ENCODE results near the gene MED10. TPM values are rescaled to one million over a fixed set of nuclear protein-coding genes. Genes with fewer than 3 reads are reported as not detected.

Gene MED10
- polyA plus RNA-seq: 10 to 100 TPM; 37.6 to 43.8 (median 40.8) TPM
- long read RNA-seq, donor 1, transcript MED10-203 (2 exons, 648 nt): minor isoform, 6 of 87 reads
- long read RNA-seq, donor 1, transcript MED10-201 (4 exons, 1,141 nt): major isoform, 49 of 87 reads
- long read RNA-seq, donor 1, partial matches to known transcripts: 28 of 87 reads
- long read RNA-seq, donor 1, other reads (novel, unspliced or antisense): 0 of 87 reads
- long read RNA-seq, donor 2, transcript MED10-201 (4 exons, 1,141 nt): major isoform, 15 of 15 reads
- long read RNA-seq, donor 2, partial matches to known transcripts: 0 of 15 reads
- long read RNA-seq, donor 2, other reads (novel, unspliced or antisense): 0 of 15 reads
- long read RNA-seq, donor 3, transcript MED10-201 (4 exons, 1,141 nt): major isoform, 20 of 25 reads
- long read RNA-seq, donor 3, partial matches to known transcripts: 0 of 25 reads
- long read RNA-seq, donor 3, other reads (novel, unspliced or antisense): 0 of 25 reads
- long read RNA-seq, donor 4, partial matches to known transcripts: 0 of 2 reads
- long read RNA-seq, donor 4, other reads (novel, unspliced or antisense): 0 of 2 reads
- long read RNA-seq, donor 5, transcript MED10-201 (4 exons, 1,141 nt): major isoform, 7 of 13 reads
- long read RNA-seq, donor 5, partial matches to known transcripts: 6 of 13 reads
- long read RNA-seq, donor 5, other reads (novel, unspliced or antisense): 0 of 13 reads
- long read RNA-seq, donor 6, transcript MED10-201 (4 exons, 1,141 nt): major isoform, 18 of 20 reads
- long read RNA-seq, donor 6, partial matches to known transcripts: 0 of 20 reads
- long read RNA-seq, donor 6, other reads (novel, unspliced or antisense): 0 of 20 reads
- long read RNA-seq, donor 7, transcript MED10-201 (4 exons, 1,141 nt): major isoform, 54 of 73 reads
- long read RNA-seq, donor 7, partial matches to known transcripts: 16 of 73 reads
- long read RNA-seq, donor 7, other reads (novel, unspliced or antisense): 0 of 73 reads
- long read RNA-seq, donor 8, partial matches to known transcripts: 0 of 3 reads
- long read RNA-seq, donor 8, other reads (novel, unspliced or antisense): 0 of 3 reads
- long read RNA-seq, donor 9, partial matches to known transcripts: 0 of 4 reads
- long read RNA-seq, donor 9, other reads (novel, unspliced or antisense): 0 of 4 reads
- long read RNA-seq, donor 10, transcript MED10-201 (4 exons, 1,141 nt): major isoform, 29 of 46 reads
- long read RNA-seq, donor 10, partial matches to known transcripts: 12 of 46 reads
- long read RNA-seq, donor 10, other reads (novel, unspliced or antisense): 0 of 46 reads

- Histone ChIP-seq H3K36me3 (ENCODE audit: control insufficient read depth in 3 of 3, insufficient read depth in 2 of 3, low read depth in 1 of 3, low read length in 3 of 3) (peaks cover 4 to 18% (median 11%) of the 10 kb centered on the region in 3 donors), H3K4me3 (ENCODE audit: low read depth in 1 of 3, low read length in 3 of 3) (peak within 1 kb of the TSS; percentile 83 to 98 (median 94)), H3K27ac (ENCODE audit: low read depth in 1 of 3, low read length in 2 of 3) (peak within 1 kb of the TSS; percentile 57 to 96 (median 92)), H3K4me1 (ENCODE audit: control insufficient read depth in 3 of 3, insufficient read depth in 2 of 3, low read depth in 1 of 3, low read length in 2 of 3) (peaks cover 4 to 5% (median 4%) of the 10 kb centered on the region in 3 donors), H3K27me3 (ENCODE audit: control insufficient read depth in 3 of 3, insufficient read depth in 3 of 3, low read length in 3 of 3) (no peaks in the 10 kb centered on the region), H3K9me3 (ENCODE audit: control insufficient read depth in 2 of 2, insufficient read depth in 1 of 2, low read depth in 1 of 2, low read length in 1 of 2) (no peaks in the 10 kb centered on the region)
- DNase-seq: peak; percentile 93
- WGBS, 3 donors: 0 to 1% (median 1%) methylated on average over 59 to 60 of the region's 60 CpGs
- no peak for FAIRE-seq
Observed at GRCh38 chr5:6377905-6378765, at the start of gene MED10. MED10 (minus strand) TSS chr5:6378547; CDS start chr5:6378483, 64 bp downstream.

GRCh38 chr5:6427694-6428093 lies 49.3 kb upstream of the MED10 start:
- no peak for FAIRE-seq
- no peaks in the 10 kb centered on the region for H3K9me3 ChIP-seq (ENCODE audit: control insufficient read depth in 2 of 2, insufficient read depth in 1 of 2, low read depth in 1 of 2, low read length in 1 of 2)
- H3K27ac ChIP-seq (ENCODE audit: low read depth in 1 of 3, low read length in 2 of 3): no peak overlapping the region
- no peak overlapping the region for H3K4me3 ChIP-seq (ENCODE audit: low read depth in 1 of 3, low read length in 3 of 3)
- no peaks in the 10 kb centered on the region for H3K36me3 ChIP-seq (ENCODE audit: control insufficient read depth in 3 of 3, insufficient read depth in 2 of 3, low read depth in 1 of 3, low read length in 3 of 3)
- peaks cover 0 to 8% (median 6%) of the 10 kb centered on the region in 3 donors for H3K27me3 ChIP-seq (ENCODE audit: control insufficient read depth in 3 of 3, insufficient read depth in 3 of 3, low read length in 3 of 3)
- no peaks in the 10 kb centered on the region for H3K4me1 ChIP-seq (ENCODE audit: control insufficient read depth in 3 of 3, insufficient read depth in 2 of 3, low read depth in 1 of 3, low read length in 2 of 3)
- DNase-seq: no peak
- 77 to 83% (median 83%) methylated on average over 4 of the region's 4 CpGs for WGBS, 3 donors

- Histone ChIP-seq H3K9me3 (ENCODE audit: control insufficient read depth in 2 of 2, insufficient read depth in 1 of 2, low read depth in 1 of 2, low read length in 1 of 2) (no peaks in the 10 kb centered on the region), H3K27ac (ENCODE audit: low read depth in 1 of 3, low read length in 2 of 3) (no peak overlapping the region), H3K36me3 (ENCODE audit: control insufficient read depth in 3 of 3, insufficient read depth in 2 of 3, low read depth in 1 of 3, low read length in 3 of 3) (no peaks in the 10 kb centered on the region), H3K4me1 (ENCODE audit: control insufficient read depth in 3 of 3, insufficient read depth in 2 of 3, low read depth in 1 of 3, low read length in 2 of 3) (no peaks in the 10 kb centered on the region), H3K27me3 (ENCODE audit: control insufficient read depth in 3 of 3, insufficient read depth in 3 of 3, low read length in 3 of 3) (peaks cover 0 to 6% (median 4%) of the 10 kb centered on the region in 3 donors), H3K4me3 (ENCODE audit: low read depth in 1 of 3, low read length in 3 of 3) (no peak overlapping the region)
- FAIRE-seq (no peak), DNase-seq (no peak)
Observed at GRCh38 chr5:6424700-6425099, 46.4 kb upstream of the MED10 start.

GRCh38 chr5:6424110-6424659 lies 45.8 kb upstream of the MED10 start:
- H3K36me3 ChIP-seq (ENCODE audit: control insufficient read depth in 3 of 3, insufficient read depth in 2 of 3, low read depth in 1 of 3, low read length in 3 of 3): no peaks in the 10 kb centered on the region
- peaks cover 0 to 6% (median 4%) of the 10 kb centered on the region in 3 donors for H3K27me3 ChIP-seq (ENCODE audit: control insufficient read depth in 3 of 3, insufficient read depth in 3 of 3, low read length in 3 of 3)
- no peak overlapping the region for H3K4me3 ChIP-seq (ENCODE audit: low read depth in 1 of 3, low read length in 3 of 3)
- DNase-seq (no peak), FAIRE-seq (no peak)
- 67 to 84% (median 84%) methylated on average over 8 of the region's 8 CpGs for WGBS, 3 donors
- H3K27ac ChIP-seq (ENCODE audit: low read depth in 1 of 3, low read length in 2 of 3): no peak overlapping the region
- no peaks in the 10 kb centered on the region for H3K4me1 ChIP-seq (ENCODE audit: control insufficient read depth in 3 of 3, insufficient read depth in 2 of 3, low read depth in 1 of 3, low read length in 2 of 3)
- no peaks in the 10 kb centered on the region for H3K9me3 ChIP-seq (ENCODE audit: control insufficient read depth in 2 of 2, insufficient read depth in 1 of 2, low read depth in 1 of 2, low read length in 1 of 2)

- no peak for DNase-seq
- Histone ChIP-seq H3K4me1 (ENCODE audit: control insufficient read depth in 3 of 3, insufficient read depth in 2 of 3, low read depth in 1 of 3, low read length in 2 of 3) (no peaks in the 10 kb centered on the region), H3K27ac (ENCODE audit: low read depth in 1 of 3, low read length in 2 of 3) (no peak overlapping the region), H3K4me3 (ENCODE audit: low read depth in 1 of 3, low read length in 3 of 3) (no peak overlapping the region), H3K36me3 (ENCODE audit: control insufficient read depth in 3 of 3, insufficient read depth in 2 of 3, low read depth in 1 of 3, low read length in 3 of 3) (no peaks in the 10 kb centered on the region), H3K27me3 (ENCODE audit: control insufficient read depth in 3 of 3, insufficient read depth in 3 of 3, low read length in 3 of 3) (peaks cover 0 to 6% (median 4%) of the 10 kb centered on the region in 3 donors), H3K9me3 (ENCODE audit: control insufficient read depth in 2 of 2, insufficient read depth in 1 of 2, low read depth in 1 of 2, low read length in 1 of 2) (no peaks in the 10 kb centered on the region)
- FAIRE-seq: no peak
- 67 to 77% (median 74%) methylated on average over 13 of the region's 13 CpGs for WGBS, 3 donors
Observed at GRCh38 chr5:6423327-6424109, 45.2 kb upstream of the MED10 start.

- H3K4me1 ChIP-seq (ENCODE audit: control insufficient read depth in 3 of 3, insufficient read depth in 2 of 3, low read depth in 1 of 3, low read length in 2 of 3): no peaks in the 10 kb centered on the region
- no peak overlapping the region for H3K4me3 ChIP-seq (ENCODE audit: low read depth in 1 of 3, low read length in 3 of 3)
- WGBS, 3 donors: 8 to 31% (median 24%) methylated on average over 8 of the region's 8 CpGs
- no peaks in the 10 kb centered on the region for H3K9me3 ChIP-seq (ENCODE audit: control insufficient read depth in 2 of 2, insufficient read depth in 1 of 2, low read depth in 1 of 2, low read length in 1 of 2)
- peak; percentile 21 to 47 for DNase-seq
- no peak overlapping the region for H3K27ac ChIP-seq (ENCODE audit: low read depth in 1 of 3, low read length in 2 of 3)
- peaks cover 0 to 3% (median 0%) of the 10 kb centered on the region in 3 donors for H3K27me3 ChIP-seq (ENCODE audit: control insufficient read depth in 3 of 3, insufficient read depth in 3 of 3, low read length in 3 of 3)
- no peaks in the 10 kb centered on the region for H3K36me3 ChIP-seq (ENCODE audit: control insufficient read depth in 3 of 3, insufficient read depth in 2 of 3, low read depth in 1 of 3, low read length in 3 of 3)
- no peak for FAIRE-seq
Observed at GRCh38 chr5:6419340-6419852, 41.0 kb upstream of the MED10 start.

All from small intestine (tissue), 16 donors.